Sigmoid colon (tissue), 7 donors: ENCODE results near the gene TUBG2. TPM values are rescaled to one million over a fixed set of nuclear protein-coding genes. Genes with fewer than 3 reads are reported as not detected.
"Not testable (repeated sequence)": the region's sequence is repeated elsewhere in the genome, so short reads cannot be mapped to it uniquely, and the experiment has no call there.

Experiments
- DNase-seq: peaks from one replicate; pipeline ENCODE4 v3.0.0-alpha.2; 2019
- H3K27ac ChIP-seq, 4 donors: fragments of 200-600 bp; sonication (generic); one replicate each; pipeline ENCODE4 v1.5.1; 2016 to 2019; ENCODE audit warnings: mild to moderate bottlenecking in 1 of 4
- H3K27me3 ChIP-seq, 3 donors: fragments of 200-600 bp; sonication (generic); one replicate each; pipeline ENCODE4 v1.5.1; 2019; ENCODE audit warnings: mild to moderate bottlenecking in 1 of 3
- H3K36me3 ChIP-seq, 4 donors: fragments of 200-600 bp; sonication (generic); one replicate each; pipeline ENCODE4 v1.5.1; 2016 to 2019
- H3K4me1 ChIP-seq, 4 donors: fragments of 200-600 bp; sonication (generic); one replicate each; pipeline ENCODE4 v1.5.1; 2017 to 2019
- H3K4me3 ChIP-seq, 4 donors: fragments of 200-600 bp; sonication (generic); one replicate each; pipeline ENCODE4 v1.5.1; 2017 to 2019; ENCODE audit warnings: mild to moderate bottlenecking in 2 of 4, moderate library complexity in 1 of 4
- H3K9me3 ChIP-seq, 4 donors: fragments of 200-600 bp in 3 of 4; sonication (generic) in 3 of 4; one replicate each; pipeline versions ENCODE4 v1.5.1 to v1.6.1; 2013 to 2019
- CTCF ChIP-seq, 4 experiments: fragments of 450-650 bp in 3 of 4; fragments of 200-600 bp in 1 of 4; IDR thresholded peaks; one replicate each; pipeline ENCODE4 v1.5.1; 2016 to 2019; ENCODE audit warnings: antibody characterized with exemption in 4 of 4, mild to moderate bottlenecking in 3 of 4, moderate library complexity in 2 of 4
- EP300 ChIP-seq, 4 donors: sonication (generic); formaldehyde crosslinking; IDR thresholded peaks; one replicate each; pipeline ENCODE4 v1.6.1; 2017; ENCODE audit warnings: antibody characterized with exemption in 4 of 4
- POLR2A ChIP-seq, 2 donors: fragments of 450-650 bp; IDR thresholded peaks; one replicate each; pipeline ENCODE4 v1.6.1; 2016; ENCODE audit warnings: antibody characterized with exemption in 2 of 2, mild to moderate bottlenecking in 2 of 2, moderate library complexity in 2 of 2
- POLR2AphosphoS5 ChIP-seq, 4 donors: sonication (generic); formaldehyde crosslinking; IDR thresholded peaks; one replicate each; pipeline ENCODE4 v1.6.1; 2017; ENCODE audit warnings: antibody characterized with exemption in 4 of 4
- WGBS, 2 donors: extraction: QIAGEN DNeasy Blood & Tissue Kit; methylation state at CpG; one replicate each; pipeline ENCODE4 v1.1.7; 2013; 5-methylcytosine and 5-hydroxymethylcytosine counted together
- intact Hi-C: fragments of 100-400 bp; cut with DNase I; formaldehyde crosslinking; loops from one replicate; pipeline ENCODE4 v1.15.1; 2023
- polyA plus RNA-seq, 3 donors: library from polyadenylated mRNA; stranded (reverse); fragments of 200-250 nt; gene quantifications; one replicate each; pipeline ENCODE4 v1.2.3, GENCODE V29; 2013
- total RNA-seq, 4 donors: library from RNA; depleted of rRNA; stranded (reverse); fragments of >200 nt; gene quantifications; one replicate each; pipeline ENCODE4 v1.1.0, GENCODE V29; 2016
- donor health status: healthy with polysubstance abuse.
- donor health status: Bipolar disorder and iron deficiency.
- donor health status: healthy.

TUBG2 gene
- total and polyA plus RNA-seq, 7 donors = 1.2 to 57.3 (median 28.0) TPM

DNA sequence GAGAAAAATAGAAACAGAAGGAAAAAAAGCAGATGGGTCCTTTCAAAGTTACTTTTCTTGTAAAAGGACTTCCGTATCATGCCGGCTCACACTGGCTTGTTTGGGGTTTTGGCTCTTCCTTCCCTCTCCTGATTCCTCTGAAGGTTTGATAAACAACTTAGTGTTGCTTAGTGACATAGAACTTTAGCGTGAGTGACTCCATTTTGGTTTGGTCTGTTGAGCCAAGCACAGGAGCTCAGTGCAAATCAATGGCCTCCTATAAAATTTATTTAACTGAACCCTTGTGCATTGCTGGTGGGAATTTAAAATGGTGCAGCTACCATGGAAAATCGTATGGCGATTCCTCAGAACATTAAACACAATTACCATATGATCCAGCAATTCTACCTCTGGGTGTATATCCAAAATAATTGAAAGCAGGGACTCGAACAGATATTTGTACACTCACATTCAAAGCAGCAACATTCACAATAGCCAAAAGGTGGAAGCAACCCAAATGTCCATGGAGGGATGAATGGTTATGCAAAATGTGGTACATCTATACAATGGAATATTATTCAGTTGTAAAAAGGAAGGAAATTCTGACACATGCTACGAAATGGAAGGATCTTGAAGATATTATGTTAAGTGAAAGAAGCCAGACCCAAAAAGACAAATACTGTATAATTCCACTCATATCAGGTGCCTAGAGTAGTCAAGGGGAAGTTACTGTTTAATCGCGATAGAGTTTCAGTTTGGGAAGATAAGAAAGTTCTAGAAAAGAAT is 1.1 kb upstream of the TUBG2 start:
- WGBS, 2 donors = 86 to 89% methylated on average over 9 of the region's 9 CpGs
- H3K4me1 ChIP-seq = peaks cover 0 to 32% (median 30%) of the 10 kb centered on the region in 4 donors
- H3K27me3 ChIP-seq = no peaks in the 10 kb centered on the region
- H3K4me3 ChIP-seq = no peak overlapping the region
- H3K9me3 ChIP-seq = no peaks in the 10 kb centered on the region
- DNase-seq = no peak
- H3K36me3 ChIP-seq = peaks cover 0 to 14% (median 7%) of the 10 kb centered on the region in 4 donors
- intact Hi-C loops = no loop called here
- TF ChIP-seq CTCF (IDR thresholded peaks at IDR 0.05) = no peak
- H3K27ac ChIP-seq = peak overlapping the region in 3 of 4 donors; percentile 80 to 91 (median 84)

- Histone ChIP-seq H3K4me3 (peak overlapping the region; percentile 55 to 73 (median 61)), H3K4me1 (peaks cover 0 to 20% (median 18%) of the 10 kb centered on the region in 4 donors), H3K36me3 (peaks cover 0 to 31% (median 9%) of the 10 kb centered on the region in 4 donors), H3K27ac (peak overlapping the region; percentile 80 to 91 (median 82))
- H3K9me3 ChIP-seq, intact Hi-C loops, DNase-seq, H3K27me3 ChIP-seq: not testable (repeated sequence)
- 67 to 94% methylated on average over 1 to 7 of the region's 14 CpGs for WGBS, 2 donors
Measured at GRCh38 chr17:42659932-42660274, 819 bp downstream of the TUBG2 start.

DNA sequence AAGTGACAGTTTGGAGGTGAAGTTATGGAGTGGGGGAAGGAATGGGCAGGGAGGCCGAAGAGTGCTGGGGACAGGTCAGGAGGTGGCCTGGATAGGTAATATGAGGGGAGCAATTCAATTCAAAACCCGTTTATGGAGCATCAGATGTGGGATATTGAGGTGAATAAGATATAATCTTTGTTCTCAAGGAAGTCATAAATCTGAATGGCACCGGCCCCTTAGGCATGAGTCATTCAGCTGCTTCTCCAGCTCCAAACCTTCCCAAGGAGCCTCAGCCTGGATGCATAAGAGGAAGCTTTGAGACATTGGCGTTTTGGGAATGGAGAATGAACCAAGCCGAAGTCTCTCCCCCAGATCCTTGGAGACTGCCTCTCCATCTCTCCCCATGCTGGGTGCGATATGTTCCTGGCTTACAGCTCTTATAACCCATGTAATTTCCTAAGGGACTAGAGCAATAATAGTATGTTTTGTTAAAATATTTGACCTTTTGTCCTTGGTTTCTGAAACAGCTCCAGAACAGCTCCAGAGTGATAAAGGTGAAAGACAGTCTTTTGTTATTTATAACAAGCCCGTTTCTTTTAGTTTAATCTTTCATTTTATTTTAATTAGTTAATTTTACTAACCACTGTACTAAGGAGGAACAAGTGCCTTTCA is 1.7 kb downstream of the TUBG2 start:
- no peaks in the 10 kb centered on the region for H3K27me3 ChIP-seq
- H3K9me3 ChIP-seq = no peaks in the 10 kb centered on the region
- peak overlapping the region in 3 of 4 donors; percentile 26 to 40 (median 27) for H3K27ac ChIP-seq
- TF ChIP-seq POLR2A (IDR thresholded peaks at IDR 0.05) (no peak), POLR2AphosphoS5 (IDR thresholded peaks at IDR 0.05) (no peak), EP300 (IDR thresholded peaks at IDR 0.05) (no peak), CTCF (IDR thresholded peaks at IDR 0.05) (no peak)
- intact Hi-C loops = no loop called here
- peaks cover 0 to 20% (median 18%) of the 10 kb centered on the region in 4 donors for H3K4me1 ChIP-seq
- peaks cover 6 to 40% (median 12%) of the 10 kb centered on the region in 4 donors for H3K36me3 ChIP-seq
- H3K4me3 ChIP-seq = no peak overlapping the region
- DNase-seq = no peak
- 19 to 57% methylated on average over 7 of the region's 7 CpGs for WGBS, 2 donors

- intact Hi-C loops = no loop called here
- H3K4me3 ChIP-seq = no peak overlapping the region
- H3K27me3 ChIP-seq = no peaks in the 10 kb centered on the region
- no peaks in the 10 kb centered on the region for H3K9me3 ChIP-seq
- peaks cover 0 to 49% (median 39%) of the 10 kb centered on the region in 4 donors for H3K4me1 ChIP-seq
- no peak for DNase-seq
- H3K36me3 ChIP-seq = peaks cover 24 to 73% (median 35%) of the 10 kb centered on the region in 4 donors
- TF ChIP-seq CTCF (IDR thresholded peaks at IDR 0.05) (no peak), POLR2AphosphoS5 (IDR thresholded peaks at IDR 0.05) (no peak), EP300 (IDR thresholded peaks at IDR 0.05) (no peak), POLR2A (IDR thresholded peaks at IDR 0.05) (no peak)
- peak overlapping the region in 1 of 4 donors; percentile 81 for H3K27ac ChIP-seq
- 88 to 93% methylated on average over 14 of the region's 14 CpGs for WGBS, 2 donors
Measured at GRCh38 chr17:42665581-42666001, 6.5 kb downstream of the TUBG2 start.

GRCh38 chr17:42666126-42666525 is 7.0 kb downstream of the TUBG2 start:
- peaks cover 27 to 78% (median 39%) of the 10 kb centered on the region in 4 donors for H3K36me3 ChIP-seq
- H3K27ac ChIP-seq = peak overlapping the region in 3 of 4 donors; percentile 81 to 83 (median 81)
- H3K4me3 ChIP-seq, DNase-seq, H3K9me3 ChIP-seq, intact Hi-C loops, H3K27me3 ChIP-seq: not testable (repeated sequence)
- WGBS, 2 donors = 91 to 92% methylated on average over 13 to 16 of the region's 16 CpGs
- peaks cover 0 to 47% (median 40%) of the 10 kb centered on the region in 4 donors for H3K4me1 ChIP-seq
